ENCODE measurements around the gene VPS51.

- TF ChIP-seq CTCF (conservative IDR thresholded peaks at IDR 0.05; ENCODE audit: low read depth in 2 of 2) (no peak), JUNB (IDR thresholded peaks at IDR 0.05; ENCODE audit: unreplicated experiment) (no peak), STAT1 (IDR thresholded peaks at IDR 0.05; ENCODE audit: unreplicated experiment) (no peak), POLR2AphosphoS5 (IDR thresholded peaks at IDR 0.05; ENCODE audit: low read depth) (peak; percentile 26; the same call in 1 of the 2 replicates), EZH2 (IDR thresholded peaks at IDR 0.05; ENCODE audit: low read depth, unreplicated experiment) (no peak), REST (IDR thresholded peaks at IDR 0.05; ENCODE audit: unreplicated experiment) (no peak), EZH2phosphoT487 (IDR thresholded peaks at IDR 0.05; ENCODE audit: unreplicated experiment) (no peak), CREB1 (CRISPR knock-in tag; IDR thresholded peaks at IDR 0.05; ENCODE audit: low read depth) (no peak), ZNF114 (CRISPR knock-in tag; IDR thresholded peaks at IDR 0.05) (no peak), NANOG (IDR thresholded peaks at IDR 0.05; ENCODE audit: borderline replicate concordance) (no peak)
- TF ChIP-seq, protein P1, sequence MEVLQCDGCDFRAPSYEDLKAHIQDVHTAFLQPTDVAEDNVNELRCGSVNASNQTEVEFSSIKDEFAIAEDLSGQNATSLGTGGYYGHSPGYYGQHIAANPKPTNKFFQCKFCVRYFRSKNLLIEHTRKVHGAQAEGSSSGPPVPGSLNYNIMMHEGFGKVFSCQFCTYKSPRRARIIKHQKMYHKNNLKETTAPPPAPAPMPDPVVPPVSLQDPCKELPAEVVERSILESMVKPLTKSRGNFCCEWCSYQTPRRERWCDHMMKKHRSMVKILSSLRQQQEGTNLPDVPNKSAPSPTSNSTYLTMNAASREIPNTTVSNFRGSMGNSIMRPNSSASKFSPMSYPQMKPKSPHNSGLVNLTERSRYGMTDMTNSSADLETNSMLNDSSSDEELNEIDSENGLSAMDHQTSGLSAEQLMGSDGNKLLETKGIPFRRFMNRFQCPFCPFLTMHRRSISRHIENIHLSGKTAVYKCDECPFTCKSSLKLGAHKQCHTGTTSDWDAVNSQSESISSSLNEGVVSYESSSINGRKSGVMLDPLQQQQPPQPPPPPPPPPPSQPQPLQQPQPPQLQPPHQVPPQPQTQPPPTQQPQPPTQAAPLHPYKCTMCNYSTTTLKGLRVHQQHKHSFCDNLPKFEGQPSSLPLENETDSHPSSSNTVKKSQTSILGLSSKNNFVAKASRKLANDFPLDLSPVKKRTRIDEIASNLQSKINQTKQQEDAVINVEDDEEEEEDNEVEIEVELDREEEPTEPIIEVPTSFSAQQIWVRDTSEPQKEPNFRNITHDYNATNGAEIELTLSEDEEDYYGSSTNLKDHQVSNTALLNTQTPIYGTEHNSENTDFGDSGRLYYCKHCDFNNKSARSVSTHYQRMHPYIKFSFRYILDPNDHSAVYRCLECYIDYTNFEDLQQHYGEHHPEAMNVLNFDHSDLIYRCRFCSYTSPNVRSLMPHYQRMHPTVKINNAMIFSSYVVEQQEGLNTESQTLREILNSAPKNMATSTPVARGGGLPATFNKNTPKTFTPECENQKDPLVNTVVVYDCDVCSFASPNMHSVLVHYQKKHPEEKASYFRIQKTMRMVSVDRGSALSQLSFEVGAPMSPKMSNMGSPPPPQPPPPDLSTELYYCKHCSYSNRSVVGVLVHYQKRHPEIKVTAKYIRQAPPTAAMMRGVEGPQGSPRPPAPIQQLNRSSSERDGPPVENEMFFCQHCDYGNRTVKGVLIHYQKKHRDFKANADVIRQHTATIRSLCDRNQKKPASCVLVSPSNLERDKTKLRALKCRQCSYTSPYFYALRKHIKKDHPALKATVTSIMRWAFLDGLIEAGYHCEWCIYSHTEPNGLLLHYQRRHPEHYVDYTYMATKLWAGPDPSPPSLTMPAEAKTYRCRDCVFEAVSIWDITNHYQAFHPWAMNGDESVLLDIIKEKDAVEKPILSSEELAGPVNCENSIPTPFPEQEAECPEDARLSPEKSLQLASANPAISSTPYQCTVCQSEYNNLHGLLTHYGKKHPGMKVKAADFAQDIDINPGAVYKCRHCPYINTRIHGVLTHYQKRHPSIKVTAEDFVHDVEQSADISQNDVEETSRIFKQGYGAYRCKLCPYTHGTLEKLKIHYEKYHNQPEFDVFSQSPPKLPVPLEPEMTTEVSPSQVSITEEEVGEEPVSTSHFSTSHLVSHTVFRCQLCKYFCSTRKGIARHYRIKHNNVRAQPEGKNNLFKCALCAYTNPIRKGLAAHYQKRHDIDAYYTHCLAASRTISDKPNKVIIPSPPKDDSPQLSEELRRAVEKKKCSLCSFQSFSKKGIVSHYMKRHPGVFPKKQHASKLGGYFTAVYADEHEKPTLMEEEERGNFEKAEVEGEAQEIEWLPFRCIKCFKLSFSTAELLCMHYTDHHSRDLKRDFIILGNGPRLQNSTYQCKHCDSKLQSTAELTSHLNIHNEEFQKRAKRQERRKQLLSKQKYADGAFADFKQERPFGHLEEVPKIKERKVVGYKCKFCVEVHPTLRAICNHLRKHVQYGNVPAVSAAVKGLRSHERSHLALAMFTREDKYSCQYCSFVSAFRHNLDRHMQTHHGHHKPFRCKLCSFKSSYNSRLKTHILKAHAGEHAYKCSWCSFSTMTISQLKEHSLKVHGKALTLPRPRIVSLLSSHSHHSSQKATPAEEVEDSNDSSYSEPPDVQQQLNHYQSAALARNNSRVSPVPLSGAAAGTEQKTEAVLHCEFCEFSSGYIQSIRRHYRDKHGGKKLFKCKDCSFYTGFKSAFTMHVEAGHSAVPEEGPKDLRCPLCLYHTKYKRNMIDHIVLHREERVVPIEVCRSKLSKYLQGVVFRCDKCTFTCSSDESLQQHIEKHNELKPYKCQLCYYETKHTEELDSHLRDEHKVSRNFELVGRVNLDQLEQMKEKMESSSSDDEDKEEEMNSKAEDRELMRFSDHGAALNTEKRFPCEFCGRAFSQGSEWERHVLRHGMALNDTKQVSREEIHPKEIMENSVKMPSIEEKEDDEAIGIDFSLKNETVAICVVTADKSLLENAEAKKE (CRISPR knock-in tag; IDR thresholded peaks at IDR 0.05) = no peak
- TF ChIP-seq, protein P2, sequence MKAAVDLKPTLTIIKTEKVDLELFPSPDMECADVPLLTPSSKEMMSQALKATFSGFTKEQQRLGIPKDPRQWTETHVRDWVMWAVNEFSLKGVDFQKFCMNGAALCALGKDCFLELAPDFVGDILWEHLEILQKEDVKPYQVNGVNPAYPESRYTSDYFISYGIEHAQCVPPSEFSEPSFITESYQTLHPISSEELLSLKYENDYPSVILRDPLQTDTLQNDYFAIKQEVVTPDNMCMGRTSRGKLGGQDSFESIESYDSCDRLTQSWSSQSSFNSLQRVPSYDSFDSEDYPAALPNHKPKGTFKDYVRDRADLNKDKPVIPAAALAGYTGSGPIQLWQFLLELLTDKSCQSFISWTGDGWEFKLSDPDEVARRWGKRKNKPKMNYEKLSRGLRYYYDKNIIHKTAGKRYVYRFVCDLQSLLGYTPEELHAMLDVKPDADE (IDR thresholded peaks at IDR 0.05) = no peak
Measured at GRCh38 chr11:65066805-65067291, 29.2 kb upstream of the VPS51 start.
